Natural killer cell treated with Interleukin-12 subunit alpha and Interleukin-12 subunit beta and Interleukin-15 and Interleukin-18, amount 100 ng/mL, for 72 hours (primary cell): ENCODE results near the gene NUP133. TPM values are rescaled to one million over a fixed set of nuclear protein-coding genes. Genes with fewer than 3 reads are reported as not detected.

ENCODE experiments used
- ATAC-seq, 2 donors: fragments of 150-1000 bp; cut with Tn5 transposase in 1 of 2; sonication (Bioruptor Pico), chemical (Tn5 transposase) in 1 of 2; 2 replicates each; pipeline ENCODE4 v1.10.0; 2021
- DNase-seq: peaks from one replicate; pipeline ENCODE4 v3.0.0; 2022; ENCODE audit warnings: low spot score
- H3K27ac Mint-ChIP-seq, 2 donors: 1 replicate in 1 of 2; 2 replicates in 1 of 2; pipeline ENCODE4 v1.8.0; 2022; ENCODE audit warnings: mixed read lengths in 2 of 2, mild to moderate bottlenecking in 1 of 2, moderate library complexity in 1 of 2
- H3K27me3 Mint-ChIP-seq, 2 donors: 1 replicate in 1 of 2; 2 replicates in 1 of 2; pipeline ENCODE4 v1.8.0; 2022; ENCODE audit warnings: mixed read lengths in 2 of 2
- H3K36me3 Mint-ChIP-seq: one replicate; pipeline ENCODE4 v1.8.0; 2022; ENCODE audit warnings: mixed read lengths
- H3K4me1 Mint-ChIP-seq, 2 donors: 1 replicate in 1 of 2; 2 replicates in 1 of 2; pipeline ENCODE4 v1.8.0; 2022; ENCODE audit warnings: low read depth in 2 of 2, mixed read lengths in 2 of 2, mild to moderate bottlenecking in 1 of 2
- H3K4me3 Mint-ChIP-seq: one replicate; pipeline ENCODE4 v1.8.0; 2022; ENCODE audit warnings: mixed read lengths
- H3K9me3 Mint-ChIP-seq: 2 replicates; pipeline ENCODE4 v1.8.0; 2022; ENCODE audit warnings: mixed read lengths
- total RNA-seq, 2 donors: library from RNA; stranded (reverse); gene quantifications; one replicate each; pipeline ENCODE4 v1.2.3, GENCODE V29; 2022

Gene NUP133
- total RNA-seq: 10 to 100 TPM; 41.4 to 47.9 TPM

GRCh38 chr1:229507951-229508822 lies at the start of gene NUP133:
NUP133 (minus strand) TSS chr1:229508341; CDS start chr1:229508249, 92 bp downstream.
- Mint-ChIP-seq H3K36me3 (no peaks in the 10 kb centered on the region), H3K9me3 (no peaks in the 10 kb centered on the region), H3K4me3 (peak within 1 kb of the TSS; percentile 94), H3K27ac (peak within 1 kb of the TSS; percentile 76 to 93), H3K27me3 (peaks cover 0 to 3% of the 10 kb centered on the region in 2 donors), H3K4me1 (peaks cover 15 to 26% of the 10 kb centered on the region in 2 donors)
- ATAC-seq: peak; percentile 97 to 98
- DNase-seq: peak; percentile 98

GRCh38 chr1:229557200-229557850 lies 49.2 kb upstream of the NUP133 start:
- no peaks in the 10 kb centered on the region for H3K9me3 Mint-ChIP-seq
- peaks cover 32 to 44% of the 10 kb centered on the region in 2 donors for H3K4me1 Mint-ChIP-seq
- no peaks in the 10 kb centered on the region for H3K36me3 Mint-ChIP-seq
- H3K27me3 Mint-ChIP-seq: no peaks in the 10 kb centered on the region
- no peak for ATAC-seq
- DNase-seq: no peak
- H3K27ac Mint-ChIP-seq: peak overlapping the region; percentile 81 to 88
- peak overlapping the region; percentile 91 for H3K4me3 Mint-ChIP-seq

GRCh38 chr1:229554886-229555621 lies 46.9 kb upstream of the NUP133 start:
- H3K36me3 Mint-ChIP-seq: no peaks in the 10 kb centered on the region
- no peaks in the 10 kb centered on the region for H3K27me3 Mint-ChIP-seq
- DNase-seq (no peak), ATAC-seq (no peak)
- H3K9me3 Mint-ChIP-seq: no peaks in the 10 kb centered on the region
- H3K4me3 Mint-ChIP-seq: no peak overlapping the region
- H3K27ac Mint-ChIP-seq: peak overlapping the region in 1 of 2 donors; percentile 26
- H3K4me1 Mint-ChIP-seq: peaks cover 38 to 43% of the 10 kb centered on the region in 2 donors

- Mint-ChIP-seq H3K4me1 (peaks cover 31 to 35% of the 10 kb centered on the region in 2 donors), H3K9me3 (no peaks in the 10 kb centered on the region), H3K36me3 (no peaks in the 10 kb centered on the region), H3K4me3 (no peak overlapping the region), H3K27me3 (no peaks in the 10 kb centered on the region), H3K27ac (no peak overlapping the region)
- ATAC-seq (no peak), DNase-seq (no peak)
These were observed 45.5 kb upstream of the NUP133 start for GRCh38 chr1:229553621-229554130.

GRCh38 chr1:229552732-229553131 lies 44.6 kb upstream of the NUP133 start:
- H3K27ac Mint-ChIP-seq: peak overlapping the region in 1 of 2 donors; percentile 32
- H3K4me1 Mint-ChIP-seq: peaks cover 31 to 38% of the 10 kb centered on the region in 2 donors
- ATAC-seq: no peak
- H3K36me3 Mint-ChIP-seq: no peaks in the 10 kb centered on the region
- H3K9me3 Mint-ChIP-seq: no peaks in the 10 kb centered on the region
- no peak for DNase-seq
- no peaks in the 10 kb centered on the region for H3K27me3 Mint-ChIP-seq
- no peak overlapping the region for H3K4me3 Mint-ChIP-seq

GRCh38 chr1:229550812-229551567 lies 42.8 kb upstream of the NUP133 start:
- ATAC-seq (no peak), DNase-seq (no peak)
- Mint-ChIP-seq H3K27me3 (no peaks in the 10 kb centered on the region), H3K4me1 (peaks cover 13 to 26% of the 10 kb centered on the region in 2 donors), H3K9me3 (no peaks in the 10 kb centered on the region), H3K4me3 (no peak overlapping the region), H3K36me3 (no peaks in the 10 kb centered on the region), H3K27ac (no peak overlapping the region)

GRCh38 chr1:229547542-229547941 lies 39.4 kb upstream of the NUP133 start:
- Mint-ChIP-seq H3K4me3 (no peak overlapping the region), H3K4me1 (peaks cover under 1 to 27% of the 10 kb centered on the region in 2 donors), H3K36me3 (no peaks in the 10 kb centered on the region), H3K9me3 (no peaks in the 10 kb centered on the region), H3K27me3 (no peaks in the 10 kb centered on the region), H3K27ac (no peak overlapping the region)
- DNase-seq (no peak), ATAC-seq (no peak)

GRCh38 chr1:229544587-229544986 lies 36.4 kb upstream of the NUP133 start:
- Mint-ChIP-seq H3K36me3 (no peaks in the 10 kb centered on the region), H3K27me3 (no peaks in the 10 kb centered on the region), H3K4me1 (peaks cover 0 to 23% of the 10 kb centered on the region in 2 donors), H3K27ac (no peak overlapping the region), H3K4me3 (no peak overlapping the region), H3K9me3 (no peaks in the 10 kb centered on the region)
- ATAC-seq (no peak), DNase-seq (no peak)

- H3K4me3 Mint-ChIP-seq: no peak overlapping the region
- H3K9me3 Mint-ChIP-seq: no peaks in the 10 kb centered on the region
These were observed 31.8 kb upstream of the NUP133 start for GRCh38 chr1:229539863-229540506.

GRCh38 chr1:229538945-229539344 lies 30.8 kb upstream of the NUP133 start:
- H3K9me3 Mint-ChIP-seq: no peaks in the 10 kb centered on the region
- no peaks in the 10 kb centered on the region for H3K27me3 Mint-ChIP-seq
- ATAC-seq (no peak), DNase-seq (no peak)
- no peak overlapping the region for H3K4me3 Mint-ChIP-seq
- peak overlapping the region in 1 of 2 donors; percentile 32 for H3K27ac Mint-ChIP-seq
- H3K36me3 Mint-ChIP-seq: peaks cover 14% of the 10 kb centered on the region
- peaks cover 0 to 18% of the 10 kb centered on the region in 2 donors for H3K4me1 Mint-ChIP-seq

More at GRCh38 chr1:229539863-229540506, 31.8 kb upstream of the NUP133 start:
- ATAC-seq (no peak), DNase-seq (no peak)
- Mint-ChIP-seq H3K36me3 (peaks cover 12% of the 10 kb centered on the region), H3K4me1 (peaks cover 0 to 23% of the 10 kb centered on the region in 2 donors), H3K27me3 (no peaks in the 10 kb centered on the region), H3K27ac (no peak overlapping the region)

- Mint-ChIP-seq H3K9me3 (no peaks in the 10 kb centered on the region), H3K36me3 (peaks cover 19% of the 10 kb centered on the region), H3K4me3 (no peak overlapping the region), H3K4me1 (peaks cover 0 to 15% of the 10 kb centered on the region in 2 donors), H3K27me3 (no peaks in the 10 kb centered on the region), H3K27ac (no peak overlapping the region)
- DNase-seq (no peak), ATAC-seq (no peak)
These were observed 29.8 kb upstream of the NUP133 start for GRCh38 chr1:229537894-229538293.

GRCh38 chr1:229536982-229537381 lies 28.8 kb upstream of the NUP133 start:
- Mint-ChIP-seq H3K27ac (no peak overlapping the region), H3K4me3 (no peak overlapping the region), H3K9me3 (no peaks in the 10 kb centered on the region), H3K27me3 (no peaks in the 10 kb centered on the region), H3K36me3 (peaks cover 19% of the 10 kb centered on the region), H3K4me1 (peaks cover 0 to 9% of the 10 kb centered on the region in 2 donors)
- ATAC-seq (no peak), DNase-seq (no peak)
